OCI-M2 (cell line): ENCODE results near the gene ZNF516.

ENCODE experiments used
- DNase-seq: peaks from one replicate; lab custom pipeline; 2025; ENCODE audit not compliant: unreplicated experiment; lab: John Stamatoyannopoulos, UW

The ZNF516 gene

GRCh38 chr18:76426737-76427305, 68.2 kb downstream of the ZNF516 start:
- DNase-seq = no peak

GRCh38 chr18:76425146-76426131, 69.6 kb downstream of the ZNF516 start:
- no peak for DNase-seq

GRCh38 chr18:76422838-76423237, 72.2 kb downstream of the ZNF516 start:
- no peak for DNase-seq

GRCh38 chr18:76422121-76422520, 72.9 kb downstream of the ZNF516 start:
- DNase-seq = no peak

GRCh38 chr18:76421685-76422078, 73.4 kb downstream of the ZNF516 start:
- no peak for DNase-seq

GRCh38 chr18:76420898-76421684, 74.0 kb downstream of the ZNF516 start:
- DNase-seq = no peak

GRCh38 chr18:76419811-76420210, 75.2 kb downstream of the ZNF516 start:
- DNase-seq = no peak

GRCh38 chr18:76416911-76417310, 78.1 kb downstream of the ZNF516 start:
- DNase-seq = no peak

GRCh38 chr18:76414936-76415621, 80.0 kb downstream of the ZNF516 start:
- no peak for DNase-seq

- DNase-seq = no peak
Observed at GRCh38 chr18:76412818-76413565, 82.0 kb downstream of the ZNF516 start.

GRCh38 chr18:76412010-76412817, 82.8 kb downstream of the ZNF516 start:
- DNase-seq = no peak

- DNase-seq = no peak
Observed at GRCh38 chr18:76410660-76411417, 84.2 kb downstream of the ZNF516 start.

GRCh38 chr18:76410033-76410432, 85.0 kb downstream of the ZNF516 start:
- no peak for DNase-seq

GRCh38 chr18:76408480-76409067, 86.5 kb downstream of the ZNF516 start:
- no peak for DNase-seq

GRCh38 chr18:76407681-76408080, 87.4 kb downstream of the ZNF516 start:
- no peak for DNase-seq

- DNase-seq = no peak
Observed at GRCh38 chr18:76406791-76407190, 88.3 kb downstream of the ZNF516 start.

GRCh38 chr18:76405681-76406356, 89.2 kb downstream of the ZNF516 start:
- DNase-seq = no peak

- no peak for DNase-seq
Observed at GRCh38 chr18:76405280-76405679, 89.8 kb downstream of the ZNF516 start.
